Measurements from ENCODE around the gene IL15RA. TPM values are rescaled to one million over a fixed set of nuclear protein-coding genes. Genes with fewer than 3 reads are reported as not detected.

The IL15RA gene
- total and polyA plus RNA-seq, 2 of the 8 experiments (the other 6 are each of a cell fraction or from before 2014, with no cell fraction given) = 1.3 to 1.4 TPM

DNA sequence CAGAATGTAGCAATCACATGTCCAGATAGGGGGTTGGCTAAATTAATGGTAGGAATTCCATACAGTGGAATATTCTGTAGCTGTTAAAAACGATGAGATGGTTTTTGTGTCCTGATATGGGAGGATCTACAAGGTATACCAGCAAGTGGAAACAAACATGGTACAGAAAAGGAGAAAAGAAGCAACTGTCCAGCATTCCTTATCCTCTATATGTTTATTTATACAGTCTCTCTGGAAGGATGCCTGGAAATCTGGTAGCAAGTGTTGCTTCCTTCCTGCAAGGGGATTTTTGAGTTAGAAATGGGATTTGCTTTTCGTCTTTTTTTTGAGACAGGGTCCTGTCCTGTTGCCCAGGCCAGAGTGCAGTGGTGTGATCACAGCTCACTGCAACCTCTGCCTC lies 19.3 kb downstream of the IL15RA start:
- Histone ChIP-seq H3K4ac (replicated peaks; ENCODE audit: insufficient read length, low read depth, low read length) (no peak overlapping the region), H3K23ac (ENCODE audit: insufficient read length) (no peak overlapping the region), H3K56ac (replicated peaks; ENCODE audit: insufficient read length, low read depth, low read length) (no peak overlapping the region), H3K9me3 (ENCODE audit: insufficient read depth in 2 of 2, low read depth in 1 of 2, low read length in 1 of 2) (no peaks in the 10 kb centered on the region), H3K4me2 (ENCODE audit: insufficient read depth in 1 of 2, low read depth in 2 of 2, low read length in 2 of 2) (no peak overlapping the region), H2BK15ac (ENCODE audit: low read length) (no peak overlapping the region), H2BK12ac (ENCODE audit: low read depth, low read length) (no peak overlapping the region), H4K91ac (replicated peaks; ENCODE audit: insufficient read length, low read length) (no peak overlapping the region), H3K79me1 (ENCODE audit: low read depth, low read length) (no peaks in the 10 kb centered on the region), H4K8ac (ENCODE audit: extremely low read depth, insufficient read depth, low read length) (no peak overlapping the region), H3K79me2 (ENCODE audit: control insufficient read depth in 1 of 2, insufficient read depth in 2 of 2, low read length in 2 of 2) (no peaks in the 10 kb centered on the region), H3K27me3 (replicated peaks in 1 of 4; ENCODE audit: control insufficient read depth in 3 of 4, extremely low read depth in 1 of 4, insufficient read depth in 3 of 4, low read length in 3 of 4) (0 out of 7 replicates have a peak, but pooled peaks cover 0 to 2% (median 0%) of the 10 kb centered on the region in 4 experiments), H3K4me3 (ENCODE audit: extremely low read depth in 1 of 4, insufficient read depth in 2 of 4, low read depth in 3 of 4, low read length in 4 of 4) (no peak overlapping the region), H3K23me2 (ENCODE audit: low read depth, low read length) (no peaks in the 10 kb centered on the region), H3K9ac (replicated peaks in 1 of 4; ENCODE audit: extremely low read depth in 1 of 4, low read depth in 3 of 4, low read length in 3 of 4) (no peak overlapping the region), H2AK5ac (ENCODE audit: low read depth, low read length) (no peak overlapping the region), H3K27ac (ENCODE audit: low read depth, low read length) (no peak overlapping the region), H2BK5ac (ENCODE audit: low read depth, low read length) (no peak overlapping the region), H4K20me1 (replicated peaks in 1 of 2; ENCODE audit: control insufficient read depth in 1 of 2, insufficient read depth in 2 of 2, low read length in 2 of 2) (no peaks in the 10 kb centered on the region), H2BK20ac (ENCODE audit: low read length) (no peak overlapping the region), H2AFZ (ENCODE audit: low read length) (no peak overlapping the region), H3K36me3 (ENCODE audit: control insufficient read depth in 2 of 4, insufficient read depth in 4 of 4, low read length in 3 of 4) (no peaks in the 10 kb centered on the region), H4K5ac (ENCODE audit: insufficient read length, low read depth, low read length) (no peak overlapping the region), H3K18ac (ENCODE audit: extremely low read depth, low read length) (no peak overlapping the region), H3K4me1 (replicated peaks in 1 of 4; ENCODE audit: control insufficient read depth in 3 of 4, insufficient read depth in 4 of 4, low read length in 3 of 4) (peaks cover 0 to 3% (median 0%) of the 10 kb centered on the region in 4 experiments; a peak in 1 of 7 replicates), H3K14ac (ENCODE audit: insufficient read length) (no peak overlapping the region), H2BK120ac (replicated peaks; ENCODE audit: low read depth, low read length) (no peak overlapping the region)
- DNase-seq (ENCODE audit: low read depth in 1 of 2, low spot score in 2 of 2) (no peak), FAIRE-seq (no peak)
- 79% methylated on average over 2 of the region's 2 CpGs; no CpG with 5 or more reads in 1 of the 2 experiments for WGBS, 2 experiments (ENCODE audit: extremely low coverage in 1 of 2, insufficient coverage in 1 of 2, insufficient read length in 1 of 2, insufficient replicate concordance in 2 of 2, low coverage in 1 of 2, low lambda C conversion rate in 2 of 2, missing lambda C conversion rate in 1 of 2)
- POLR2A ChIA-PET (ENCODE audit: partially characterized antibody) = no interaction called here
- CTCF ChIA-PET (ENCODE audit: partially characterized antibody) = interaction anchor here (0.8 kb wide), 1 partner anchor 9 kb away, joined by 3 read pairs; no protein-coding TSS in a partner anchor
- TF ChIP-seq SAP30 (IDR thresholded peaks at IDR 0.05; ENCODE audit: insufficient read depth, insufficient replicate concordance, low read length) (no peak), POU5F1 (IDR thresholded peaks at IDR 0.05; ENCODE audit: low read depth, low read length) (no peak), BRCA1 (IDR thresholded peaks at IDR 0.05; ENCODE audit: low read depth, low read length) (no peak), POLR2AphosphoS5 (IDR thresholded peaks at IDR 0.05; ENCODE audit: low read depth, low read length) (no peak), KDM4A (IDR thresholded peaks at IDR 0.05; ENCODE audit: low read depth, low read length, severe bottlenecking) (no peak), TCF12 (IDR thresholded peaks at IDR 0.05; ENCODE audit: low read depth, low read length) (no peak), SIN3A (conservative IDR thresholded peaks at IDR 0.05 in 1 of 2, IDR thresholded peaks at IDR 0.05 in 1 of 2; ENCODE audit: low read depth in 1 of 2, low read length in 2 of 2) (no peak), CHD1 (IDR thresholded peaks at IDR 0.05; ENCODE audit: low read depth, low read length) (no peak), JUND (IDR thresholded peaks at IDR 0.05; ENCODE audit: low read length) (no peak), SUZ12 (IDR thresholded peaks at IDR 0.05; ENCODE audit: low read length) (no peak), SRF (IDR thresholded peaks at IDR 0.05; ENCODE audit: low read depth, low read length) (no peak), TAF1 (IDR thresholded peaks at IDR 0.05; ENCODE audit: low read depth, low read length) (no peak)
